Suppressor macrophage (primary cell): Measurements from ENCODE around the gene TMEM184B.

Source experiments
- DNase-seq, 4 experiments: peaks; one replicate each; pipeline ENCODE4 v3.0.0-alpha.2; 2020 to 2022

The TMEM184B gene

DNA sequence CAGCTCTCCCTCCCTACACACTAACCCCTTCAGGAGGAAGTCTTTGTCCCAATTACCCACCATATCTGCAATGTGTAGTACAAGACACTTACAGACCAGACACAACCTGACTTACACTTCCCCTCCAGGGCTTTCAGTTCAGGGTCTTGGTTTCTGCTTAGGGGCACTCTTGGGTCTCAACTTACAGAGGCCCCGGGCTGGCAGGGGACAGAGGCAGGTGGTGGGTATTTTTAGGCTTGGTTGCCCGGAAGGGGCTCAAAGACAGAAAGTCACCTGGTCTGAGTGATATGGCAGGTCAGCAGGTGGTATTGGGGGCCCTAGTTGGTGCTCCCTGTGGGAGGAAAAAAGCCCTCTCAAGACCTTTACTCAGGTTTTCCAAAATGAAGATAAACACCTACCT lies 3.4 kb upstream of the TMEM184B start:
- no peak for DNase-seq

DNA sequence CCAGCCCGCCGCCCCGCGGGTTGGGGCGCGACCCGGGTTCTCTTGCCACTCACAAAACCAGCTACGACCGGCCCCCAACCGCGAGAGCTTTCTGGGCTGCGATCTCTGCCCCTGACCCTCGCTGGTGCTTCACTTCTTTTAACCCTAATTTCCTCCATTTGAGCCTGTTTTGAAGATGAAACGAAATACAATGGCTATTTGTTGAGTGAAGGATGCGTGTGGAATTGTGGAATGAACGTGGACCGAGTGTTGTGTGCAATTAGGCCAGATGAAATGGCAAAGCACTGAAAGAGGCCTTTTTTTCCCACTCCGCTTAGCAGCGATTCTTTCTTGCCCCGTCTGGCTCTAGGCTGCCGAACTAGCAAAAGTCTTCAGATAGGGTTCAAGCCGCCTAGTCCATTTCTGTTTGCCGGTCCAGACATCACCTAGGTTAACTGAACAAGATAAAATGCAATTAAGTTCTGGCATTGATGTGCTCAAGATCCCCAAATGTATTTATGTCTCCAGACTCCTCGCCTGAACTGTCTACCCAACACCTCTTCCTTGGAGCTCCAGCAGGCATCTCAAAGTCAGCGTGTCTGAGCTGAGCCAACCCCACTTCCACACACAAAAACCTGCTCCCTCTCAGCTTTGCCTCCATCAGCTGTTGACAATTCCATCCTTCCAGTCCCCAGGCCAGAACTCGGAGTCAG lies 471 bp upstream of the TMEM184B start:
- DNase-seq = peak in 1 of 4 experiments; percentile 9

DNA sequence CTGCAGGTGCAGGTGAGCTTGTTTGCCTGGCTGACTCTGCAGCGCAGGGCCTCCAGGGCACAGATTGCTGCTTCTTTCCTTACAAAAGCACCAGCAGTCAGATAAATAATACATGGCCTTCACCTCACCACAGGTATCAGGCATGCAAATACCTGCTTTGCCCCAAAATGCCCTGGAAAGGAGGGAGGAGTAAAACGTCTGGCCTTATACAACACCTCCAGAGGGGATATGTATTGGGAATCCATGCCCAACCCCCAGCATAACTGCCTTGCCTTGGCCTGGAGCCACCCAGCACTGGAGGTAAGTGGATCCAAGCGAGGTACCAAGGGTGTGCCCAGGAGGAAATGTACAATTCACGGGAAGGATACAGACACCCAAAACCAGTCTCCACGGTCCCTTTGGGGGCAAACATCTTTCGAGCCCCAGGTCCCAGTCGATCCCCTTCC lies 860 bp downstream of the TMEM184B start:
- peak in 1 of 4 experiments; percentile 13 for DNase-seq

DNA sequence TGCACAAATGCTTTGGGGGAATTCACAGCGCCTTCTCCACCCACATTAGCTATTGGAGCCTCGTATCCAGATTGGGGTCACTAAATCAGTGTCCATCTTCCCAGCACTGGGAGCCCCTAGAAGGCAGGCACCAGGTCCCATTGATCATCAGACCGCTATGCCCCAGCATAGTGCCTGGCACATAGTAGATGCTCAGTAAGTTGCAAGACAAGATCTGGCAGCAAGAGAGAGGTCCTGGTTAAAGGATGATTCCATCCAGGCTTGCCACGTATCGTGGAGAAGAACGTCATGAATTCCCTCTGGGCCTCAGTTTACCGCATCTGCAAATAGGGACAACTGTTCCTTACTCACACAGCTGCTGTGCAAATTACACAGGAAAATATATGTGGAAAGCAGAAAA lies 1.7 kb downstream of the TMEM184B start:
- no peak for DNase-seq

DNA sequence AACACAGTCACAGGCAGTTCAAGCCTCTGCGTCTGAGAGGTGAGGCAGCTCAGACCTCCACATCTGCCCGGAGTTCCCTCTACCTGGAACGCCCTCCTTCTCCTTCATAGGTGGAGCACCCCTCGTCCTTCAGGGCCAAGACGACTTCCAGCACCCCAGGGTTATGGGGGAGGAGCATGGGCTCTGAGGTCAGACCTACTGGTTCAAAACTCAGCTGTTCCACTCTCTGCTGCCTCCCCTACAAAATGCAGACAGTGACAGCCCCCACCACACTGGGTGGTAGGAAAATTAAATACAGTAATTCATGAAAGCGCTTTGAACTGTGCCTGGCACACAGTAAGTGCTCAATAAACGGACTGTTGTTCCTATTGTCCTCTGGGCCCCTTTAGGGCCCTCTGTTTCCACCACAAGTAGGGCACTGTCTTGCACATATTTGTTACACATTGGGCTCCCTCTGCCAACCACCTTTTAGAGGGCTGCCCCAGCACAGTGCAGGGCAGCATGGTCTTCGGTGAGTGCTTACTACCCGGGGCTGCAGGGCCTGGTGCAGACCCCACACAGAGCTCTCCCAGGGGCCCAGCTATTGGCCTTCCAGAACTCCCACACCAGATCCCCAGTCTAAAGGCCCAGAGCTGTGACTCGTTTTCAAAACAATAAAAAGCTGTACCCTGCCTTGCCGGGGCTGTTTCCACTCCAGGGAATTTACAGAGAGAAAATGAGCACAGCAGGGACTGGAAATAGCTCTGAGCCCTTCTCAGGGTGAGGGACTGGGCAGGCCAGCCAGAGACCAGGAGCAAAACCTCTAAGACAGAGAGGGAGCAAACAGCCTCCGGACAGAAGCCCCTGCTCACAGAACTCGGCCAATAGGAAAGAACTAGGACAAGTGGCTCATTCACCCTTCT lies 2.5 kb downstream of the TMEM184B start:
- no peak for DNase-seq

DNA sequence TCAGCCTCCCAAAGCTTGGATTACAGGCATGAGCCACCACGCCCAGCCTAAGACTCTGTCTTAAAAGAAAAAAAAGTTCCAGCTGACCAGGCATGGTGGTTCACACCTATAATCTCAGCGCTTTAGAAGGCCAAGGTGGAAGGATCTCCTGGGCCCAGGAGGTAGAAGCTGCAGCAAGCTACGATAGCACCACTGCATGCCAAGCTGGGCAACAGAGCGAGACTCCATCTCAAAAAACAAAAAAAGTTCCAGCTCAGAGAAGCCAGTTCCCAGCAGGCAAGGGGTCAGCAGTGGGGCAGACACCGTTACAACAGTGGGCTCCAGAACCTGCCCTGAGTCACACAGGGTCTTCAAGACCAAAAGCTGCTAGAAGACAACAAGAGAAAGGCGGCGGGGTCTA lies 3.3 kb downstream of the TMEM184B start:
- DNase-seq = no peak

DNA sequence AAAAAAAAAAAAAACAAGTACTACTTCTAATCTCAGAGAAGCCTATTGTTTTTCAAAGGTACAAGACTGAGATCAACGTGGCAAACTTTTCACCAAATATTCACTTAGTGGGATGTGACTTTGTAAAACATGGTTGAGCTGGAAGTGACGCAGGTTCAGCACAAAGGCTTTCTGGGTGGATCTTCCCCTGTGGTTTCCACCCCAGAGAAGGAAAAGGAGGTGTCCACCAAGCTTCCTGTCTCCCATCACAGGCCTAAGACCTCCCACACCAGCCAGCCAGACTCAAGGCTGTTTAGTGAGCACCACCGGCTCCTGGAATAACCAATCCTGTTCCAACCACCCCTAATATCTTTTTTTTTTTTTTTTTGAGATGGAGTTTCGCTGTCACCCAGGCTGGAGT lies 5.7 kb downstream of the TMEM184B start:
- DNase-seq = peak; percentile 55 to 70 (median 66)

- peak in 2 of 4 experiments; percentile 22 to 35 for DNase-seq
These were observed 6.7 kb downstream of the TMEM184B start for GRCh38 chr22:38266120-38266519.

- DNase-seq = no peak
These were observed 8.4 kb downstream of the TMEM184B start for GRCh38 chr22:38264322-38264843.

- peak; percentile 41 to 79 (median 54) for DNase-seq
These were observed 10.6 kb downstream of the TMEM184B start for GRCh38 chr22:38262051-38262795.

DNA sequence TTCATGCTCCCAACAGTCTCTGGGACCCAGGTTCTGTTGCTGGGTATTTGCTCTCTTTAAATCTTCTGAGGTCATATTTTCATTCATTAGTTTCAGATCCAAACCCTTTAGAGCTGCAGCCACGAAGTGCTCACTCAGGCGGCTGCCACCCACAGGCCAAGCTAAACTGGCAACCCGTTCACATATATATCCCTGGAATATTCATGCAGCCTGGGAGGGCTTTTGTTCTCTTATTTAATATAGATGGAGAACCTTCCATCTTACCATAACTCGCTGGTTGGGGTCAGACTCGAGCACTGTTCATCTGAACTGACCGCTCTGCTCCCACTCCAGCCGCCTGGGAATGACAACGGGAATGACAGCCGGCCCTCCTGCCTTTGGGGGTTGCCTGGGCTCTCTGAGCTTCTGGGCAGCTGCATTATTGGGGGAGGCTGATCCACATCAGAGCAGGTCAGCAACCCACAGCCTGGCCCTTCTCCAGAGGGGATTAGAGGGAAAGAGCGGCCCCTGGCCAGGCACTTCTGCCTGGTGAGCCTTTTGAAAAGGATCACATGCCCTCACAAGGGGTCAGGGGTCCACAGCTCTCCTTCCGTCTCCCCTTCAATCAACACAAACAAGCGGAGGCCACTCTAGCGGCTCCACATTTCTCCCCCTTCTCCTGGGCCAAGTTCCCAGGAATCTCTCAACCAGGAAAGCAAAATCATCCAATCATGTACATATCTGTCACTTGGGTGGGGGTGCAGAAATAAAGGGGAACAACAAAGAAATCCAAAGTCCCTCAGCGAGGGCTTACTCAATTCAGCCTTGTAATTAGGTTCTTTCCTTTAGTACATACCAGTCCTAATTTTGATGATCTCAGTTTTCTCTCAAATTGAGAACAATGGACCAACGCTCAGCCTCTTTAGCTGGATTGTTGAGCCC lies 11.8 kb downstream of the TMEM184B start:
- DNase-seq = peak; percentile 11 to 39 (median 32)

GRCh38 chr22:38259370-38259769 lies 13.4 kb downstream of the TMEM184B start:
- DNase-seq = peak in 2 of 4 experiments; percentile 15 to 43

- no peak for DNase-seq
These were observed 13.9 kb downstream of the TMEM184B start for GRCh38 chr22:38258895-38259294.

DNA sequence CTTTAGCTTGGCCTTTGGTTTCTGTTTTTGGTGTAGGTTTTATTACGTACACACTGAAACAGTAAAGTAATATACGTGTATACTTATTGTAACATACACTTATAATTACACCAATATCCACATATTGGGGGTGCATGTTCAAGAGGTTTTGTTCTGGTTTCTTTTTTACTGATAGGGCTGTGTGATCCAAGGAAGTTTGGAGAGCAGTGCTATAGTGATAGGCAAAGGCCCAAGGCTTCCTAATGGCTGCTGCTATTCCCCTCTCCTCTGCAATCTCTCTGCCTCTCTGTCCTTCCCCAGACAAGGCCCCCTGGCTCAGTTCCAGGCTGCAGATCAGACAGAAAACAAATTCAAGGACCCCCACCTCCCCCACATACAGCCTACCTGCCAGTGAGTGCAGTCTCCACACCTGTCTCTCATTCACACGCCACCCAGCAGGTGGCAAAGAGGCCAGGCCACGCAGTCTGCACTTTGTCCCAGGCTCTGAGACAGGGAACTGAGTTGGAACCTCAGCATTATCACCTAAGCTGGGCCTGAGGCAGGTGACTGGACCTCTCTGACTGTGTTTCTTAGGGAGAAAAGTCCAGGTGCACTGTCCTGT lies 15.1 kb downstream of the TMEM184B start:
- DNase-seq = no peak

DNA sequence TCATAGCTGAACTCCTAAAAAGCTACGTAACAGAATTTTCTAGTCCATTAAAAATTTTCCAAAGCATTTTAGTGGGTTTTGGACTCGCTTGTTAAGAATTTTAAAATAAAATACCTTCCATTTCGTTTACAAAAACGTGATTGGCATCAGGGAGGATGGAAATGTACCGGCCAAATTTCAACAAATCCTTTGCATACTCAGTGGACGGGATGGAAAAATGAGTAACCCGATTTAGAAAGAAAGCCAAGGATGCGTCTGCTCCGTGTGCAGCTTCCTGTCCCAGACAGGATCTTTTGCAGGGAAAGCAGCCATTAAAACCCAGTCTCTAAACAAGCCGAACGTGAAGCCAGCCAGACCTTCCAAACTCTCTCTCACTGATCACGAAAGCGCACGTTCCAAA lies 15.6 kb downstream of the TMEM184B start:
- DNase-seq = no peak

- DNase-seq = no peak
These were observed 17.1 kb downstream of the TMEM184B start for GRCh38 chr22:38255697-38256096.

GRCh38 chr22:38251341-38251692 lies 21.5 kb downstream of the TMEM184B start:
- no peak for DNase-seq

GRCh38 chr22:38250643-38251340 lies 22.0 kb downstream of the TMEM184B start:
- DNase-seq = no peak

DNA sequence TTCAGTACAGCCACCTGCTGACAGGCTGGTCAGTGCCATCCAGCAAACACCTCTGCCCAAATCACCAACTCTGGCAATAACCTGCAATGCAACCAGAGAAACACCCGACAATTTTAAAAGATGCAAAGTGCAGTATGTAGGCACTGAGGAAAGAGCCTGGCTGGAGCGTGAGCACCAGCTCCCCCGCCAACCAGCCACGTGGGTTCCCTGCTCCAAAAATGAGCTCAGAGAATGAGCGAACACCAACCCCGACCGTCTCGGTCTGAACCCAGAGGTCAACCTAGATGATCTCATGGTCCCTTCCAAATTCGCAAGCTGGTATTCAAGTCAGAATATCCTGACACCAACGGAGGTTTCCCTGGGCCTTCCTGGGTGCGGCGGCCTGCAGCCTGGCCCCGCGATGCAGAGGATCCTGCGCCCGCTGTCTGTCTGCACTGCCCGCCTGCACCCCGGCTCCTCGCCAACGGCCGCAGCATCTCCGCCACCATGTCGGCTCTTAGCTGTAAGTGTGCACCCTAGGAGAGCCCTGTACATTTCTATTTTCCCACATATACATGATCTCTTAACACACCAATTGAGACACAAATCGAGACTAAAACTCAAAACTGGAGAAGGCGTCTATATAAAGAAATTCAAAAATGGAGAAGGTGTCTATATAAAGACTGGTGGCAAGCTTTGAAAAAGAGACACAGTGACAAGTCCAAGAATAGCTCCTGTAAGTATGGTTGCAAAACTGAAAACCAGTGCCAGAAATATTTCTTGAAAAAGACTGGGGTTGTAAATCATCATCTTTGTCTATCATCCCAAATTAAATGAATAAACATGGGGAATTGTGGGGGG lies 22.8 kb downstream of the TMEM184B start:
- no peak for DNase-seq

DNA sequence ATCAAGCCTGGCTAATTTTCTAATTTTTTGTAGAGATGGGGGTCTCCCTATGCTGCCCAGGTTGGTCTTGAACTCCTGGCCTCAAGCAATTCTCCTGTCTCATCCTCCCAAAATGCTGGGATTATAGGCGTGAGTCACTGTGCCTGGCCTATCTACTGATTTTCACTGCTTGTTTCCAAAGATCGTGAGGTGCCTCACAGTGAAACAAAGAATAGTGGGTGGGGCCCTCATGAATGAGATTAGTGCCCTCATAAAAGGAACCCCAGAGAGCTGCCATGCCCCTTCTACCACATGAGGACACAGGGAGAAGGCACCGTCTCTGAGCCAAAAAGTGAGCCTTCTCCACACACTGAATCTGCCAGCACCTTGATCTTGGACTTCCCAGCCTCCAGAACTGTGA lies 23.5 kb downstream of the TMEM184B start:
- DNase-seq = no peak
